GM15510 (cell line): ENCODE data around the gene TAOK1.

Source experiments
- POLR2A ChIP-seq: IDR thresholded peaks from 3 replicates; pipeline ENCODE4 v1.6.1; 2011; ENCODE audit warnings: borderline replicate concordance; ENCODE audit not compliant: insufficient read length; ENCODE audit errors: extremely low read depth

TAOK1 gene

GRCh38 chr17:29549177-29549923, 159.2 kb downstream of the TAOK1 start:
- TF ChIP-seq POLR2A, result no peak

- TF ChIP-seq POLR2A, result no peak
Observed at GRCh38 chr17:29555840-29556239, 165.7 kb downstream of the TAOK1 start.

- TF ChIP-seq POLR2A, result no peak
Observed at GRCh38 chr17:29557085-29557738, 167.0 kb downstream of the TAOK1 start.

GRCh38 chr17:29557739-29558116, 167.6 kb downstream of the TAOK1 start:
- no peak for TF ChIP-seq POLR2A

- TF ChIP-seq POLR2A, result no peak
Observed at GRCh38 chr17:29559640-29560039, 169.5 kb downstream of the TAOK1 start.

- no peak for TF ChIP-seq POLR2A
Observed at GRCh38 chr17:29560316-29560715, 170.2 kb downstream of the TAOK1 start.

GRCh38 chr17:29561554-29562517, 171.7 kb downstream of the TAOK1 start:
- no peak for TF ChIP-seq POLR2A

GRCh38 chr17:29562615-29563014, 172.5 kb downstream of the TAOK1 start:
- TF ChIP-seq POLR2A, result no peak

- no peak for TF ChIP-seq POLR2A
Observed at GRCh38 chr17:29563816-29564215, 173.7 kb downstream of the TAOK1 start.

- no peak for TF ChIP-seq POLR2A
Observed at GRCh38 chr17:29565643-29566472, 175.7 kb downstream of the TAOK1 start.

- peak; percentile 45 for TF ChIP-seq POLR2A
Observed at GRCh38 chr17:29566473-29567303, 176.5 kb downstream of the TAOK1 start, which contains the start of gene ABHD15. TSS of gene ABHD15 (minus strand) at chr17:29567037. CDS start at chr17:29566966, 71 bp downstream.

- TF ChIP-seq POLR2A, result no peak
Observed at GRCh38 chr17:29567304-29567553, 177.1 kb downstream of the TAOK1 start.

- no peak for TF ChIP-seq POLR2A
Observed at GRCh38 chr17:29567554-29568330, 177.6 kb downstream of the TAOK1 start.
